HepG2 (cell line): ENCODE measurements around the gene ZER1. TPM values are rescaled to one million over a fixed set of nuclear protein-coding genes. Genes with fewer than 3 reads are reported as not detected.

Experiments used
- EP300 ChIP-seq, 3 experiments: sonication (generic) in 1 of 3; formaldehyde crosslinking in 1 of 3; IDR thresholded peaks; 2 replicates each; pipeline versions ENCODE4 v1.5.1 to v1.6.1; 2011 to 2020; ENCODE audit warnings: low read depth in 2 of 3, low read length in 2 of 3, borderline replicate concordance in 1 of 3, improper control_type of control experiment in 1 of 3, mild to moderate bottlenecking in 1 of 3, missing genetic modification reagents in 1 of 3, moderate library complexity in 1 of 3
- GTF3A ChIP-seq: sonication (generic); formaldehyde crosslinking; conservative IDR thresholded peaks from 2 replicates; pipeline ENCODE4 v1.4.0; 2020; ENCODE audit warnings: mild to moderate bottlenecking, missing genetic modification reagents
- KMT2A ChIP-seq: sonication (generic); formaldehyde crosslinking; IDR thresholded peaks from 2 replicates; pipeline ENCODE4 v1.4.0; 2020; ENCODE audit warnings: missing genetic modification reagents
- NKX3-1 ChIP-seq: sonication (generic); formaldehyde crosslinking; IDR thresholded peaks from 2 replicates; pipeline ENCODE4 v1.5.0; 2020; ENCODE audit warnings: missing genetic modification reagents
- PCBP2 ChIP-seq: fragments of 200-400 bp; formaldehyde crosslinking; optimal IDR thresholded peaks from 2 replicates; pipeline ENCODE3; 2018; ENCODE audit warnings: low read length, low read depth; ENCODE audit not compliant: poor library complexity, severe bottlenecking
- SMYD3 ChIP-seq: sonication (generic); formaldehyde crosslinking; IDR thresholded peaks from 2 replicates; pipeline ENCODE4 v1.8.1; 2023; ENCODE audit warnings: mild to moderate bottlenecking, missing genetic modification reagents
- YEATS4 ChIP-seq: sonication (generic); formaldehyde crosslinking; IDR thresholded peaks from 2 replicates; pipeline ENCODE4 v1.4.0; 2020; ENCODE audit warnings: missing genetic modification reagents, borderline replicate concordance
- ZFAT ChIP-seq: sonication (generic); formaldehyde crosslinking; conservative IDR thresholded peaks from 2 replicates; pipeline ENCODE4 v1.8.1; 2023; ENCODE audit warnings: missing genetic modification reagents, inconsistent platforms
- ZFX ChIP-seq: sonication (generic); formaldehyde crosslinking; IDR thresholded peaks from 2 replicates; pipeline ENCODE4 v1.4.0; 2020; ENCODE audit warnings: mild to moderate bottlenecking, low read depth, missing genetic modification reagents, moderate library complexity
- ZFY ChIP-seq: sonication (generic); formaldehyde crosslinking; IDR thresholded peaks from 2 replicates; pipeline ENCODE4 v1.4.0; 2020; ENCODE audit warnings: missing genetic modification reagents
- ZNF607 ChIP-seq: sonication (generic); formaldehyde crosslinking; IDR thresholded peaks from 2 replicates; pipeline ENCODE4 v1.5.1; 2020; ENCODE audit warnings: missing genetic modification reagents, mild to moderate bottlenecking, borderline replicate concordance
- ZNF782 ChIP-seq: sonication (generic); formaldehyde crosslinking; IDR thresholded peaks from 2 replicates; pipeline ENCODE4 v1.4.0; 2020; ENCODE audit warnings: missing genetic modification reagents, mild to moderate bottlenecking, borderline replicate concordance
- polyA plus RNA-seq, 8 experiments: library from polyadenylated mRNA; depleted of rRNA in 3 of 8; stranded (reverse) in 7 of 8; unstranded in 1 of 8; fragments of >200 nt; fragmentation: Illumina TruSeq in 4 of 8; extraction: Trizol in 4 of 8; gene quantifications; 2 replicates each; pipeline versions ENCODE4 v1.2.1 to v1.2.3, GENCODE V29; 2011 to 2016; ENCODE audit warnings: low read depth in 4 of 8, missing spikeins in 1 of 8, mixed read lengths in 1 of 8; ENCODE audit not compliant: insufficient read depth in 1 of 8
- total RNA-seq, 5 experiments: library from RNA; depleted of rRNA; stranded (reverse); fragments of >200 nt; fragmentation: Illumina TruSeq; extraction: Trizol; gene quantifications; 2 replicates each; pipeline ENCODE4 v1.2.3, GENCODE V29; 2016; ENCODE audit warnings: low read depth in 1 of 5
- TF ChIP-seq, protein P1 (sequence below): sonication (generic); formaldehyde crosslinking; IDR thresholded peaks from 2 replicates; pipeline ENCODE4 v1.4.0; 2020; ENCODE audit warnings: missing genetic modification reagents
- TF ChIP-seq, protein P2 (sequence below): sonication (generic); formaldehyde crosslinking; conservative IDR thresholded peaks from 2 replicates; pipeline ENCODE4 v1.4.0; 2020; ENCODE audit warnings: missing genetic modification reagents
- TF ChIP-seq, protein P3 (sequence below): sonication (generic); formaldehyde crosslinking; IDR thresholded peaks from 2 replicates; pipeline ENCODE4 v1.4.0; 2020; ENCODE audit warnings: missing genetic modification reagents, borderline replicate concordance
- TF ChIP-seq, protein P4 (sequence below): sonication (generic); formaldehyde crosslinking; IDR thresholded peaks from 2 replicates; pipeline ENCODE4 v1.4.0; 2020; ENCODE audit warnings: missing genetic modification reagents, borderline replicate concordance
- TF ChIP-seq, protein P5 (sequence below): sonication (generic); formaldehyde crosslinking; IDR thresholded peaks from 2 replicates; pipeline ENCODE4 v1.5.0; 2020; ENCODE audit warnings: missing genetic modification reagents

ZER1 gene
- total and polyA plus RNA-seq, 2 of the 13 experiments (the other 11 are each of a cell fraction or from before 2014, with no cell fraction given): 7.7 to 40.0 TPM

DNA sequence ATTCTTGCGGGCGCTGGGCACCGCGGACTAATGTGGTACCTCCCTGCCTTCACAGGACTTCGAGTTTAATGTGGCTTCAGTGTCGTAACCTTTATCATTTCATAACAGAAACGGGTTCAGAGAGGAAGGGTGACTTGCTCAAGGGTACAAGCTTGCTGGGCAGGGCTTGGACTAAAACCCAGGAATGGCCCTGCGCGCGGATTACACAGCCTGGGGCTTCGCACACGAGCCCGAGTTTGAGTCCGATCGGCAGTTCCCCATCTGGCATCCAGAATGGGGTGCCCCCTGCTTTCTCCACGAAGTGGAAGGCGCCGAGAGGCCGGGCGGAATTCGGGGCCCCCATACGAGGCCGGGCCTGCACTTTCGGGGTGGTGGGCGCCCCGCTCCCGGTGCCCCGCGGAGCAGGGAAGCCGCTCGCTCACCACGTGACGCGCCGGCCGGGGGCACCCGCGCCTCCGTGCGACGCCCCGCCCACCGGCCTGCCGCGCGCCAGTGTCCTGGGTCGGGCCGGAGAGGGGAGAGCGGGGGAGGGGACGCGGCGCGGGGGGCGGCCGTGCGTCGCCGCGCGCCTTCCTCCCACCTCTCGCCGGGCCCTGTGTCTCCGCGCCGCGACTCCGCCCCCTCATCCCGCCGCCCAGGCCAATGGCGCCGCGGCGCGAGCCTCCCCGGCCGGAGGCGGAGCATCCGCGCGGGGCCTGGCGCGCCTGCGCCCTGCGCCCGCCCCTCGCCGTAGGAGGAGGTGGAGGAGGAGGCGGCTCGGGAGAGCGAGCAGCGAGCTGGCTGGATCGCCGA is 83.0 kb downstream of the ZER1 start, which contains the start of gene SET (continued):
- TF ChIP-seq EP300 (IDR thresholded peaks at IDR 0.05; ENCODE audit: low read depth in 2 of 2, low read length in 2 of 2): no peak; a peak in 1 of 4 replicates
- TF ChIP-seq EP300 (CRISPR knock-in tag; IDR thresholded peaks at IDR 0.05; ENCODE audit: borderline replicate concordance): peak; percentile 40; the same call in 1 of the 2 replicates
- TF ChIP-seq, protein P1, sequence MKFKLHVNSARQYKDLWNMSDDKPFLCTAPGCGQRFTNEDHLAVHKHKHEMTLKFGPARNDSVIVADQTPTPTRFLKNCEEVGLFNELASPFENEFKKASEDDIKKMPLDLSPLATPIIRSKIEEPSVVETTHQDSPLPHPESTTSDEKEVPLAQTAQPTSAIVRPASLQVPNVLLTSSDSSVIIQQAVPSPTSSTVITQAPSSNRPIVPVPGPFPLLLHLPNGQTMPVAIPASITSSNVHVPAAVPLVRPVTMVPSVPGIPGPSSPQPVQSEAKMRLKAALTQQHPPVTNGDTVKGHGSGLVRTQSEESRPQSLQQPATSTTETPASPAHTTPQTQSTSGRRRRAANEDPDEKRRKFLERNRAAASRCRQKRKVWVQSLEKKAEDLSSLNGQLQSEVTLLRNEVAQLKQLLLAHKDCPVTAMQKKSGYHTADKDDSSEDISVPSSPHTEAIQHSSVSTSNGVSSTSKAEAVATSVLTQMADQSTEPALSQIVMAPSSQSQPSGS (CRISPR knock-in tag): no peak; the same call in 1 of the 2 replicates
- no peak for TF ChIP-seq ZFAT (CRISPR knock-in tag)
- TF ChIP-seq NKX3-1: peak; percentile 17
- TF ChIP-seq, protein P2, sequence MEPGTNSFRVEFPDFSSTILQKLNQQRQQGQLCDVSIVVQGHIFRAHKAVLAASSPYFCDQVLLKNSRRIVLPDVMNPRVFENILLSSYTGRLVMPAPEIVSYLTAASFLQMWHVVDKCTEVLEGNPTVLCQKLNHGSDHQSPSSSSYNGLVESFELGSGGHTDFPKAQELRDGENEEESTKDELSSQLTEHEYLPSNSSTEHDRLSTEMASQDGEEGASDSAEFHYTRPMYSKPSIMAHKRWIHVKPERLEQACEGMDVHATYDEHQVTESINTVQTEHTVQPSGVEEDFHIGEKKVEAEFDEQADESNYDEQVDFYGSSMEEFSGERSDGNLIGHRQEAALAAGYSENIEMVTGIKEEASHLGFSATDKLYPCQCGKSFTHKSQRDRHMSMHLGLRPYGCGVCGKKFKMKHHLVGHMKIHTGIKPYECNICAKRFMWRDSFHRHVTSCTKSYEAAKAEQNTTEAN: peak; percentile 62; the same call in 1 of the 2 replicates
- TF ChIP-seq SMYD3 (CRISPR knock-in tag): 0 out of 2 replicates have a peak, but pooled peaks have one; percentile 35
- TF ChIP-seq ZFX (CRISPR knock-in tag): peak; percentile 55; the same call in 1 of the 2 replicates
- peak; percentile 77; the same call in 1 of the 2 replicates for TF ChIP-seq ZFY (CRISPR knock-in tag)
- TF ChIP-seq, protein P3, sequence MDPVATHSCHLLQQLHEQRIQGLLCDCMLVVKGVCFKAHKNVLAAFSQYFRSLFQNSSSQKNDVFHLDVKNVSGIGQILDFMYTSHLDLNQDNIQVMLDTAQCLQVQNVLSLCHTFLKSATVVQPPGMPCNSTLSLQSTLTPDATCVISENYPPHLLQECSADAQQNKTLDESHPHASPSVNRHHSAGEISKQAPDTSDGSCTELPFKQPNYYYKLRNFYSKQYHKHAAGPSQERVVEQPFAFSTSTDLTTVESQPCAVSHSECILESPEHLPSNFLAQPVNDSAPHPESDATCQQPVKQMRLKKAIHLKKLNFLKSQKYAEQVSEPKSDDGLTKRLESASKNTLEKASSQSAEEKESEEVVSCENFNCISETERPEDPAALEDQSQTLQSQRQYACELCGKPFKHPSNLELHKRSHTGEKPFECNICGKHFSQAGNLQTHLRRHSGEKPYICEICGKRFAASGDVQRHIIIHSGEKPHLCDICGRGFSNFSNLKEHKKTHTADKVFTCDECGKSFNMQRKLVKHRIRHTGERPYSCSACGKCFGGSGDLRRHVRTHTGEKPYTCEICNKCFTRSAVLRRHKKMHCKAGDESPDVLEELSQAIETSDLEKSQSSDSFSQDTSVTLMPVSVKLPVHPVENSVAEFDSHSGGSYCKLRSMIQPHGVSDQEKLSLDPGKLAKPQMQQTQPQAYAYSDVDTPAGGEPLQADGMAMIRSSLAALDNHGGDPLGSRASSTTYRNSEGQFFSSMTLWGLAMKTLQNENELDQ (CRISPR knock-in tag): no peak
- TF ChIP-seq YEATS4 (CRISPR knock-in tag): peak; percentile 56; the same call in 1 of the 2 replicates
- 0 out of 2 replicates have a peak, but pooled peaks have one; percentile 4 for TF ChIP-seq ZNF607 (CRISPR knock-in tag)
- no peak for TF ChIP-seq PCBP2
- no peak for TF ChIP-seq GTF3A
- peak; percentile 48; the same call in 1 of the 2 replicates for TF ChIP-seq KMT2A (CRISPR knock-in tag)
- TF ChIP-seq ZNF782: 0 out of 2 replicates have a peak, but pooled peaks have one; percentile 23
- TF ChIP-seq, protein P4, sequence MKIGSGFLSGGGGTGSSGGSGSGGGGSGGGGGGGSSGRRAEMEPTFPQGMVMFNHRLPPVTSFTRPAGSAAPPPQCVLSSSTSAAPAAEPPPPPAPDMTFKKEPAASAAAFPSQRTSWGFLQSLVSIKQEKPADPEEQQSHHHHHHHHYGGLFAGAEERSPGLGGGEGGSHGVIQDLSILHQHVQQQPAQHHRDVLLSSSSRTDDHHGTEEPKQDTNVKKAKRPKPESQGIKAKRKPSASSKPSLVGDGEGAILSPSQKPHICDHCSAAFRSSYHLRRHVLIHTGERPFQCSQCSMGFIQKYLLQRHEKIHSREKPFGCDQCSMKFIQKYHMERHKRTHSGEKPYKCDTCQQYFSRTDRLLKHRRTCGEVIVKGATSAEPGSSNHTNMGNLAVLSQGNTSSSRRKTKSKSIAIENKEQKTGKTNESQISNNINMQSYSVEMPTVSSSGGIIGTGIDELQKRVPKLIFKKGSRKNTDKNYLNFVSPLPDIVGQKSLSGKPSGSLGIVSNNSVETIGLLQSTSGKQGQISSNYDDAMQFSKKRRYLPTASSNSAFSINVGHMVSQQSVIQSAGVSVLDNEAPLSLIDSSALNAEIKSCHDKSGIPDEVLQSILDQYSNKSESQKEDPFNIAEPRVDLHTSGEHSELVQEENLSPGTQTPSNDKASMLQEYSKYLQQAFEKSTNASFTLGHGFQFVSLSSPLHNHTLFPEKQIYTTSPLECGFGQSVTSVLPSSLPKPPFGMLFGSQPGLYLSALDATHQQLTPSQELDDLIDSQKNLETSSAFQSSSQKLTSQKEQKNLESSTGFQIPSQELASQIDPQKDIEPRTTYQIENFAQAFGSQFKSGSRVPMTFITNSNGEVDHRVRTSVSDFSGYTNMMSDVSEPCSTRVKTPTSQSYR: peak; percentile 85
- TF ChIP-seq, protein P5, sequence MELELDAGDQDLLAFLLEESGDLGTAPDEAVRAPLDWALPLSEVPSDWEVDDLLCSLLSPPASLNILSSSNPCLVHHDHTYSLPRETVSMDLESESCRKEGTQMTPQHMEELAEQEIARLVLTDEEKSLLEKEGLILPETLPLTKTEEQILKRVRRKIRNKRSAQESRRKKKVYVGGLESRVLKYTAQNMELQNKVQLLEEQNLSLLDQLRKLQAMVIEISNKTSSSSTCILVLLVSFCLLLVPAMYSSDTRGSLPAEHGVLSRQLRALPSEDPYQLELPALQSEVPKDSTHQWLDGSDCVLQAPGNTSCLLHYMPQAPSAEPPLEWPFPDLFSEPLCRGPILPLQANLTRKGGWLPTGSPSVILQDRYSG (CRISPR knock-in tag): no peak
